GM18907 (cell line): ENCODE results near the gene SIVA1.

Experiments used
- ATAC-seq: cut with Tn5 transposase; IDR thresholded peaks from one replicate; pipeline ENCODE4 v1.9.1; 2021; ENCODE audit warnings: mild to moderate bottlenecking, moderate library complexity; ENCODE audit not compliant: unreplicated experiment

Gene SIVA1

DNA sequence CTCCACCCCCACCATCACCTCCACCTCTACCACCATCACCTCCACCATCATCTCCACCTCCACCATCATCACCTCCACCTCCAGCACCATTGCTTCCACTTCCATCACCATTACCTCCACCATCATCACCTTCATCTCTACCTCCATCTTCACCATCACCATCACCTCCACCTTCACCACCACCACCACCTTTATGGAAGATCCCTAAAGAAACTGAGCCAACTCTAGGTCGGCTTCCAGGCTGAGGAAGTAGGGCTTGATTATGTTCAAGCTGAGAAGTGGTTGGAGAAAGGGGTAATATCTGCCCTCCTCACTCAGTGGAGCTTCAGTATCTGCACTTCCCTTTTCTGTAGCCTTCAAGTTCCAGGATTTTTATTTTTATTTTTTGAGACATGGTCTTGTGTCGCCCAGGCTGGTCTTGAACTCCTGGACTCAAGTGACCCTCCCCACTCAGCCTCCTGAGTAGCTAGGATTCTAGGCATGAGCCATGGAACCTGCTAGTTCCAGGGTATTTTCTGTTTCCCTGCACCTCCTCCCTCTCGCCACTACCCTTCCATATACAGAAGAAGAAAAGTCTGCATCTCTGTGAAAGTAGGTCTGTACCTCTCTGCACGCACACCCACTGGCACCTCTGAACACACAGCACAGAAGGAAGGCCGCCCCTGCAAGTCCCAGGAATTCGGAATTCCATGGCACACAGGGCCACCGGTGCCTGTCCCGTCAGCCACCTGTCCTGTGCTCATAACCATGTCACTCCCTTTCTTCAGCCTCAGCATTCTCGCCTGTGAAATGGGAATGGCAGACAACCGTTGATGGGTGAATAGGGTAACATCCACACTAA lies 53.9 kb downstream of the SIVA1 start:
- no peak for ATAC-seq

DNA sequence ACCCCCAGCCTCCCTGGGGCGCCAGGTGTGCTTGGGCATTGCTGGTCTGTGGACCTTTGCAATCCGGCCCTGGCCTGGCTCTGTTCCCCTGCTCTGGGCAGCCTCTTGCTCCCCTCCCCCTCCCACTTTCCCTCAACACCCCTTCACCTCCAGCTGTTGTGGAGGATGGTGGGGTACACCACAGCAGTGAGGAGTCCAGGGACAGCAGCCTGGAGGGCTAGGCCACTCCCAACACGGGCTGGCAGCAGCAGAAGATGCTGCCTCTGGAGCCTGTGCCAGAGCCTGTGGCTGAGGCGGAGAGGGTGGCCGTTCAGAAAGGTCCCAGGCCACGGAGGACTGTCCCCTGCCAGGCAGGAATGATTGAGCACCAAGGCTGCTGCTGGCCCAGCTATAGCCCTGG lies 55.5 kb downstream of the SIVA1 start:
- ATAC-seq: no peak
